ENCODE measurements around the gene GP1BB.
"Not testable (repeated sequence)": the region's sequence is repeated elsewhere in the genome, so short reads cannot be mapped to it uniquely, and the experiment has no call there.

The GP1BB gene

DNA sequence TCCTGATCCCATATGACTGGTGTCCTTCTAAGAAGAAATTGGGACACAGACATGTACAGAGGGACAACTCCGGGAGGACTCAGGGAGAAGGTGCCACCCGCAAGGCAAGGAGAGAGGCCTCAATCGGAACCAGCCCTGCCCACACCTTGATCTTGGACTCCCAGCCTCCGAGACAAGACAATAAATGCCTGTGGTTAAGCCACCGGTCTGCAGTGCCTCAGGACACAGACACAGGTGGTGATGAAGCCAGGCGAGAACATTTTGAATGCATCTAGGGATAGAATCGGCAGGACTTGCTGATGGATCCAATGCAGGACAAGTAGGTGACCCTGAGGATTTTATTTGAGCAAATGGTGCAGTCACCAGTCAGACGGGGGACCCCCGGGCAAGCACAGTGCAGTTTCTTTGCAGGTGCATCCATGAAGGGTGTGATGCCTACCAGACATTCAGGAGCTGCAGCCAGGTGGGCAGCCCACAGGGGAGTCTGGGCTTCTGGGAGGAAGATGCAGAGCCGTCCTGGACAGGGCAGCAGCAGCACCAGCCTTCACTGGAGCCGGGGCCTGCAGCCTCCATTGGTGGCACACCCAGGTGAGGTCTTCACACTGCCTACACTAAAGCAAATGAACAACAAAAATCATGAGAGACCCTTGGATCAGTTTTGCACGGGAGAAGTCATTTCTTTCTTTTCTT, 29.2 kb upstream of the GP1BB start:
- no peak for DNase-seq

DNA sequence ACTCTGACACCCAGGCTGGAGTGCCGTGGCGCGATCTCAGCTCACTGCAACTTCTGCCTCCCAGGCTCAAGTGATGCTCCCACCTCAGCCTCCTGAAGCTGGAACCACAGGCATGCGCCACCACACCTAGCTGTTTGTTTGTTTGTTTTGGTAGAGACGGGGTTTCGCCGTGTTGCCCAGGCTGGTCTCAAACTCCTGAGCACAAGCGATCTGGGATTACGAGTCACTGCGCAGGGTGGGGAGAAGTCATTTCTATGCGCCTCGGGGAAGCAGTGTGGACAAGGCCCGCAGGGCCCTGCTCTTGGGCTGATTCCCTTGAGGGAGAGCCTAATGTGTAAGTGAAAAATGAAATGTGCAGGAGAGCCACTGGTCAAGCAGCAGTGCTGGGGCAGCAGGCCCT, 28.6 kb upstream of the GP1BB start:
- DNase-seq = no peak

DNA sequence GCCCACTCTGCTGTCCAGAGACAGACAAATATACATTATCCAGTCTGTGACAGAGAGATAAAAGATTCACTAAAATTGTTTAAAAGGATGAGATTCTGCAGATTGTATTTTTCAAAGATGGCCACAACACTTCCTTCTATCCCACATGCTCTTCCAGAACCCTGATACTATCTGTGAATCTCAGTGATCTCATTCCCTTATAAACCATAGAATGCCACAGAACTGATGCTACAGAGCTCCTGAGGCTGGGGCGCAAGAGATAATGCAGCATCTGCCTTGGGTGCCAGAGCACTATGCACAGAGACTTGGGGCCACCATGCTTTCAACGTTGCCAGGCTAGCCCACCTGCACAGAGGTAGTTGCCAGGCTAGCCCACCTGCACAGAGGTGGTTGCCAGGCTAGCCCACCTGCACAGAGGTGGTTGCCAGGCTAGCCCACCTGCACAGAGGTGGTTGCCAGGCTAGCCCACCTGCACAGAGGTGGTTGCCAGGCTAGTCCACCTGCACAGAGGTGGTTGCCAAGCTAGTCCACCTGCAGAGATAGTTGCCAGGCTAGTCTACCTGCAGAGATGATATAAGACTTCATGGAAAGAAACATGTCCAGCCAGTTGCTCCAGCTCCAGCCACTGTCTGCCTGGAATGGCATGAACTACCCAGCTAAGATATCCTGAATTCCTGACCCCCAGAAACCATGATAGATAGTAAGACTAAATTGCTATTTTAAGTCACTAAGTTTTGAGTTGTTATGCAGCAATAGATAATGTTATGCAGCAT, 26.6 kb upstream of the GP1BB start:
- no peak for DNase-seq

DNA sequence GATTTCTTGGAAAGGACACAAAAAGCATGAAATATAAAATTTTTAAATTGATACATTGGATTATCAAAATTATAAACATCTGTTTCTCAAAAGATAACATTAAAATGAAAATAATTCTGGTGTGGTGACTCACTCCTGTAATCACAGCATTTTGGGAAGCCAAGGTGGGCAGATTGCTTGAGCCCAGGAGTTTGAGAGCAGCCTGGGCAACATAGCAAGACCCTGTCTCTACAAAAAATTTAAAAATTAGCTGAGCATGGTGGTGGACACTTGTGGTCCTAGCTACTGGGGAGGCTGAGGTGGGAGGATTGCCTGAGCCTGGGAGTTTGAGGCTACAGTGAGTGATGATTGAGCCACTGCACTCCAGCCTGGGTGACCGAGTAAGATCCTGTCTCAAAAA, 25.5 kb upstream of the GP1BB start:
- not testable (repeated sequence) for DNase-seq

DNA sequence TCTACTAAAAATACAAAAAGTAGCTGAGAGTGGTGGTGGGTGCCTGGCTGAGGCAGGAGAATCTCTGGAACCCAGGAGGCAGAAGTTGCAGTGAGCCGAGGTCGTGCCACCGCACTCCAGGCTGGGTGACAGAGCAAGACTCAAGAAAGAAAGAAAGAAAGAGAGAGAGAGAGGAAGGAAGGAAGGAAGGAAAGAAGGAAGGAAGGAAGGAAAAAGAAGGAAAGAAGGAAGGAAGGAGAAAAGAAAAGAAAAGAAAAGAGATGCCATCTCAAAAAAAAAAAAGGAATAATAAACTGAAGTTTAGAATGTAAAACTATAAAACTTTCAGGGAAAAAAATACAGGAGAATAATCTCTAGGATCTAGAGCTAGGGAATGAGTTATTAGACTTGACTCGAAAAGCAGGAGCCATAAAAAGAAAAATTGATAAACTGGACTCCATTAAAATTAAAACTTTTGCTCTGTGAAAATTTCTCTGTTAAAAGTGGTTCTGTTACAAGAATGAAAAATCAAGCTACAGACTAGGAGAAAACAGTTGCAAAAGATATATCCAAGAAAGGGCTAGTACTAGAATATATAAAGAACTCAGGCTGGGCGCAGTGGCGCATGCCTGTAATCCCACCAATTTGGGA, 22.4 kb upstream of the GP1BB start:
- DNase-seq = no peak

DNA sequence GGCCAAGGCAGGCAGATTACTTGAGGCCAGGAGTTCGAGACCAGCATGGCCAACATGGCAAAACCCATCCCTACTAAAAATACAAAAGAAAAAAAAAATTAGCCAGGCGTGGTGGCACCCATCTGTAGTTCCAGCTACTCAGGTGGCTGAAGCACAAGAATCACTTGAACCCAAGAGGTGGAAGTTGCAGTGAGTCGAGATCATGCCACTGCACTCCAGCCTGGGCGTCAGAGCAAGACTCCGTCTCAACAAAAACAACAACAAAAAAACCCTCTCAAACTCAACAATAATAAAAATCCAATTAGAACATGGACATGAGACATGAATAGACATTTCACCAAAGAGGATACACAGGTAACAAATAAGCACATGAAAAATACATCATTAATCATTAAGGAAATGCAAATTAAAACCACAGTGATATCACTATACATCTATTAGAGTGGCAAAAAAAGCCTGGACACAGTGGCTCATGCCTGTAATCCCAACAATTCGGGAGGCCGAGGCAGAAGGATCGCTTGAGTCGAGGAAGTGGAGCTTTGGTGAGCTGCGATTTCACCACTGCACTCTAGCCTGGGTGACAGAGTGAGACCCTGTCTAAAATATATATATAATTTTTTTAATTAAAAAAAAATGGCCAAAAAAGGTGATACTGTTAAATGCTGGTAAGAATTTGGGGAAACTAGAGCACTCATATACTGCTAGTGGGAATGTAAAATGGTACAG, 21.8 kb upstream of the GP1BB start:
- DNase-seq = no peak

DNA sequence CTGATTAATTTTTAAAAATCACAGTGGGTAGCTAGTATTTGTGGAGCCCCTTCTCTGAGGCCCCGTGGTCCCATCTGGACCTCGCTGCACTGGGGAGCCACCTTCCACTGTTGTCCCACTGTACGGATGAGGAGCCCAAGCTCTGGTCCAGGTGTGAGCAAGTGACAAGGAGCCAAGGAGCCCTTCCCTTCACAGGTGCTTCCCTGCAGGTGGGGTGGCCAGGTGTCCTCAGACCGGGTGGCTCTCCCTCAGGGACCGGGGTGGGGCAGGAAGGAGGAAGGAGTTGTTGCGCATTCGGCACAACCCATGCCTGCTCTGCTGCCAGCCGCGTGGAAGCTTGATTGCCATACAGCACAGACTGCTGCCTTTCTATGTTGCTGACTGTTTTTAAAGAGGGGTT, 19.5 kb upstream of the GP1BB start:
- no peak for DNase-seq

DNA sequence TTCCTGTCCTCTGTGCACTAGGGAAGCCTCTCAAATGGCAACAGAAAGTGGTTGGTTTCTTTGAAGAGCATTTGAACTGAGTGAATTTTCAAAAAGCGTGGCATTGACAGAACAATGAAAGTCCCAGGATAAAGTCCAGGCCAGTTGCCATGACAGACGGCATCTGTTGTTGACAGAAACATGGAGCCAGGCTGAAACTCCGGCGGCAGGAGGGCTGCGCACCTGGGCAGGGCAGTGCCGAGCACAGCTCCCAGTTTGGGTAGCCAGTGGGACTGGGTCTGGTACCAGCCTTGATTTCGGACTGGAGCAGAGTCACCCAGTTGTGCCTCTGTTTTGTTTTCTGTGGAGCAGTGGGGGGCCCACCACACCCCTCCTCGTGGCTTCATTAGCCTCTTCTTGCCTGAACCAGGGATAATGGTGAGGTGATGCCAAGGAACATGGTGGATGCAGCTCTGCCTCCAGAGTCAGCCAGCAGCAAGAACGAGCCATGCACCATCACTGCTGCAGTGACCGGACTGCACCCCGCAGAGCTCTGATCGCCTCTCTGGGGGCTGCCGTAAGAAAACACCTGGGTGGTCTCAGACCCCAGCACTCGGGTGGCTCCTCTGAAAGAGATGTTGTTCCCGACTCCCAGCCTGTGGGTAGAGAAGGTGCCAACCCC, 18.9 kb upstream of the GP1BB start:
- no peak for DNase-seq

DNA sequence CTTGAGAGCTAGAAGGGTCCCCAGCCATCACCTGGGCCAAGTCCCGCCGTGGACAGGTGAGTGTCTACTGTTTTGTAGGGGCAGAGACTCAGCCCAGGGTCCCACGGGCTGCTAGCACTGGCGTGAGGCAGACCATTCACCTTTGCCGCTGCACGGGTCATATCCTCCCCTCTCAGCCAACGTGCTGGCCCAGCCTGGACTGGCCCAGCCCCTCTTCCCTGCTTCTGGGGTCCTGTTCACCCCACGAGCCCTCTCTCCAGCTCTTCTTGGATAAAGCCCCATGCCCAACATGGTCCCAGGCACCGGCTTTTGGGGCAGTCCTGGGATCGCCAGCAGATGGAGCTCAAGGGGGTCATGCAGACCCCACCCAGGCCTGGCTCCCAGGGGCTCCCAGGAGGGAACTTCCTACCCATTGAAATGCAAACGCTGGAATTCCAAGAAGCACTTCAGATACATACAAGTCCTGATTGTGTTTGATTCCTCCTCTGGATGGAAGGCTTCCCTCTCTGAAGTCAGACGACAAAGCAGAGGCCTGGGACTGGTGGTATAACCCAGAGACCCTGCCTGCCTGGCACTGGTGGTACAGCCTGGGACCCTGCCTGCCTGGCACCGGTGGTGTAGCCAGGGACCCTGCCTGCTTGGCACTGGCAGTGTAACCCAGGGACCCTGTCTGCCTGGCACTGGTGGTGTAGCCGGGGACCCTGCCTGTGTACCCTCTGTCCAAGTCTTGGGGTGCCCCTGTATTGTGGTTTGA, 18.0 kb upstream of the GP1BB start:
- no peak for DNase-seq

DNA sequence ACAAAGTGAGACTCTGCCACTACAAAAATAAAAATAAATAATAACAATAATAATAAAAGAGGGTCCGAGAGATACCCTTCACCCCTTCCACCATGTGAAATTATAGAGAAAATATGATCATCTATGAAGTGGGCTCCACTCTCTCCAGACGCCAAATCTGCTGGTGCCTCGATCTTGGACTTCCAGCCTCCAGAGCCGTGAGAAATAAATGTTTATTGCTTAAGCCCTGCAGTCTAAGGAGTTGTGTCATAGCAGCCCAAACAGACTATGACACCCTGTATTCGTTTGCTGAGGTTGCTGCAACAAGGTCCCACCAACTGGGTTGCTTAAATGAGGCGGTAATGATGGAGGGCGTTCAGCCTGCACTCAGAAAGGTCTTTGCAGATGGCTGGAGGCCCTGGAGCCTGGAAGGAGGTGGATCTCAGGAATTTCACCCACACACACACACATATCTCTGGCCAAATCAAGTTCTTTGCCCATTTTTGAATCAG, 16.6 kb upstream of the GP1BB start:
- DNase-seq = no peak

DNA sequence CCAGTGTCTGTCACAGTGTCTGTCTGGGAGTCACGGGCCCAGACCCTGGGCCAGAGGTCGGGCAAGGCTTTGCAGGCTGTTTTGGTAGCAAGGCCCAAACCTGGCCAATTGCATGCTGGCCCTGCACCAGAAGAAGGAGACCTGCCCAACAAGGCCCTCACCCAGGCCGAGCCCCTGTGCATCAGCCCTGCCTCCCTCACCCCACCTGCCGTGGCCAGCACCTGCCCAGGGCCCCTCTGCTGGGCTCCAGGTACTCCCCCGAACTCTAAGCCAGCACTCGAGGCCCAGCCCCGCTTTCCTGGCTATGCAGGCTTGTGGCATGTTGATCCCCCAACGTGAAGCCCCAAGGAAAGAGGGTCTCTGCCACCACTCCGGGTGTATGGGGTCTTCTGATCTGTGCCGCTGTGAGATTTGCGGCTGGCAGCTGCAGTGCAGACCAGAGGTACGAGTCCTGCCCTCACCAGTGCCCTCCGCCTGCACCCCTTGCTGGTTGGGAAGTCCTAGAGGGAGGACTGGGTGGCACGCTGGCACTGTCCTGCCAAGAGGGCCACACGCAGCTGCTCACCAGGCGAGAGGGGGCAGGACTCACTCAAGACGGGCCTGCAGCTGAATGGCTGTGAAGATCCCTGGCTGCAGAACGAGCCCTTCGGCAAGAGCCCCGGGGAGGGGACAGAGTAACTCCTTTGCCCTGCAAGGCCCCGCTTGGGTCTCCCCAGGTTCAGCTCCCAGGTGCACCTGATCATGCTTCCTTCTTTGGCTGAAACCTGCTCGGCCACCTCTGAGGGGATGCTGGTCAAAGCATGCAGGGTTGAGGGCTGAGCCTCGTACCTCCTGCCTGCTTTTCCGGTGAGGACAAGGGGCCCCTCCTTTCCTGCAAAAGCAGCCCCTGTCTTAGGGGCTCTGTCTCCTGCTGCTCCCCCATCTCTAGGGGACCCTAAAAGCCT, 15.7 kb upstream of the GP1BB start:
- DNase-seq = no peak

DNA sequence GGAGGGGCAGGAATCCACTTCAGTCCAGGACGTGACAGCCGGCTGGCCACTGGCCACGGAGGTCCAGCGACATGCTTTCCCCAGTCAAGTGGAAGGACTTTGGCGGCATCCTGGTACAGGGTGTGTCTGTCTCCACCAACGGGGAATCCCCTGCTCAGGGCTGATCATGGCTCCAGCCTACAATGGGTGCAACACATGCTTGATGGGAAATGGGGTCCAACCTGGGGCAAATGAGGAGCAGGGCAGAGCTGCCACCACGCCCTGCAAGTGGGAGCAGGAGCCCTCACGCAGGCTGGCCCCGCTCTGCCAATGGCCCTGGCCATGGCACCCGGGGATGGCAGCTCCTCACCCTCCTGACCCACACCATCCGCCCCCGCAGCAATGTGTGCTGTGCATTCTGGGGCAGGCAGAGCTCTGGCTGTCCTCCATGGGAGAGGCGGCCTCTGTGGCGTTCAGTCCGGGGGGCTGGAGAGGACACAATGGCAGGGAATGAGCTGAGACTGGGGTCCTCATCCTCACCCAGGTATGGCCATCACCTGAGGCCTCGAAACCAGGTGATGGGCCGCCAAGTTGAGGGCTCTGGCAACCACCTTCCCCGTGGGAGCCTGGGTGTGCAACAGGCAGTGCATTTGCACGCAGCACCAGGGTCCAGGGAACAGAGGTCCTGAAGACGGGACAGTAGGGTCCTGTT, 14.9 kb upstream of the GP1BB start:
- no peak for DNase-seq

DNA sequence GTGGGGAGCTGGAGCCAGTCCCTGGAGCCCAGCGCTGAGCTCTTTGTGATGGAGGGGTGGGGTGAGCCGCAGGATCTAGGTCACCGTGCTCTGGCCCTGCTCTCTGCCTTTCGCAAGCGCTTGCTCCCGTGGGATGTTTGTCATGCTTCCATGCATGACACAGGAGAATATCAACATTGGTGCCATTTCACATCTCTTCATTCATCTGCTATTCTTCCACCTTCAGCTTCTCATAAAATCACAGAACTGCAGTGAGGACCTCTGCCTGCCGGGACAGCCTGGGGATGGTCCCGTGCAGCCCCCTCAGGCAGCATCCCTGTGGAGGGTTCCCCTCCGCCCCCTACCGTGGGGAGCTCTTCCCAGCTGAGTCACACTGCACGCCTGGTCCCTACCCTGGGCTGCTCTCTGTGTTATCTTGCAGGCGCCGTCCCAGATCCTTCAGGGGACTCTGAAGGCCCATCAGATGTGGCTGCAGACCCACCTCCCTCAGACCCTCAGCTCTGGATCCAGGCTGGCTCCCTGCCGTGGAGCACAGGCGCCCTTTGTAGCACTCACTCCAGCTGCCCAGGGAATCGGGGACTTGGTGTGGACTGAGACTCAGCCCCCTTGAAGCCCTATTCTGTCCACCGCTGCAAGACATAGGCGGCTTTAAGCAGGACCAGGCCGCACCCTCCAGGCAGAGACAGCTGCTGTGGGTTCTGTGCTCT, 14.1 kb upstream of the GP1BB start:
- DNase-seq = no peak

DNA sequence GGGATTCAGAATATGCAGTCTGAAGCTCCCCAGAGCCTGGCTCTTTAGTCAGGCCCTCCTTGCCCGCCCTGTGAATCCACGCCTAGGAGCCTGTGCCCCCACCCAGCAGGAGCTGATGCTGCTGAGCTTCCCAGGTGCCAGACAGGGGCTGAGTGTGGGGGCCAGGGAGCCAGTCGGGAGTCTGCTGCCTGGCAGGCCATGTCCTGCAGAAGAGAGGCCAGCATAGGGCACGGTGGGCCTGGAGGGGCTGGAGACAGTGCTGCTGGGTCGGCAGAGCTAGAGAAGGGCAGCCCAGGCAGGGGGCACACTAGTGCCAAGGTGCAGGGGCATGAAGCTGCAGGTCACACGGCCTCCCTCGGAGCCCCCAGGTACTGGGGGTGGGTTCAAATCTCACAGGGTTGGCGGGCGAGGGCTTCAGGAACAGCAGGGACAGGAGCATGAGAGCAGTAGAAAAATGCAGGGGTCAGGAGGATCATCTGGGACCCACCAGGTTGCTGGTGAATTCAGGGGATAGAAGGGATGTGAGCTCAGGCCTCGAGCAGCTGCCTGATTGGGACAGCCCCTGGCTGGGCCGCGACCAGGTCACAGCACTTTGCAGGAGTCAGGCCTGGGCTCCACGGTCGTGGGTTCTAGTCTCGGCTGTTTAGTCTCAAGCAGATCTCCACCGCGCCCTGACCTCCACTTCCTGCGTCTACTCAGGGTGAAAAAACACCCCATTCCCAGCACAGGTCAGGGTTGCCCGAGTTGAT, 13.1 kb upstream of the GP1BB start:
- no peak for DNase-seq

DNA sequence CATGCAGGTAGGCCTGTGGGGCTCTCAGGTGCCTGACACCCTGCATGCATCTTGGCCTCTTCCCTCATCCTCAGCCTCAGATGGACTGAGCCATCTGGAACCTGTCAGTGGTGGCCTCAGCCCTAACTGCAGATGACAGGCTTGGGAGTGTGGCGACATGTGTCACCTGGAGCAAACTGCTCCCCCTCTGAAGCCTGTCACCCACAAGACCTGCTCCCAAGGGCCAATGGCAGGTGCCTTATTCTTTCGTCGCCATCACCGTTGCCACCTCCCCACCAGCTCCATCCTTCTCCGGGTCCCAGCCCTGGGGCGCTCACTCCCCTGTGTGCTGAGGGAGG, 12.6 kb upstream of the GP1BB start:
- DNase-seq = no peak

DNA sequence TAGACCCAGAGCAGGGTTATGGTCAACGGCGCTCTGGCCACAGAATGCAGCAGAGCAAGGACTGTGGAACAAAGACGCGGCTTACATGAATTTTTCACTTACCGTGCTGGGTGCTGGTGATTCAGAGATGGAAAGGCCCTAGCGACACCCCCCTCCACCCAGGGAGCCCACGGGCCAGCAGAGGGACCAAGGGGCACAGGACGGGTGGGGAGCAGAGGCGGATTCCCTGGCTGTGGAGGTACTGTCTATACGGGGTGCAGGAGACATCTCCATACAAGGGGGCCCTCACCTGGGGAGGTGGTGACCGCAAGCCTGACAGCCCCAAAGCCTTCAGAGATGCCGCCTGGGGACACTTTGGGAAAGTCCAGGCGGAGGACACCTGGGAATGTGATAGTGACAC, 10.1 kb upstream of the GP1BB start:
- no peak for DNase-seq

DNA sequence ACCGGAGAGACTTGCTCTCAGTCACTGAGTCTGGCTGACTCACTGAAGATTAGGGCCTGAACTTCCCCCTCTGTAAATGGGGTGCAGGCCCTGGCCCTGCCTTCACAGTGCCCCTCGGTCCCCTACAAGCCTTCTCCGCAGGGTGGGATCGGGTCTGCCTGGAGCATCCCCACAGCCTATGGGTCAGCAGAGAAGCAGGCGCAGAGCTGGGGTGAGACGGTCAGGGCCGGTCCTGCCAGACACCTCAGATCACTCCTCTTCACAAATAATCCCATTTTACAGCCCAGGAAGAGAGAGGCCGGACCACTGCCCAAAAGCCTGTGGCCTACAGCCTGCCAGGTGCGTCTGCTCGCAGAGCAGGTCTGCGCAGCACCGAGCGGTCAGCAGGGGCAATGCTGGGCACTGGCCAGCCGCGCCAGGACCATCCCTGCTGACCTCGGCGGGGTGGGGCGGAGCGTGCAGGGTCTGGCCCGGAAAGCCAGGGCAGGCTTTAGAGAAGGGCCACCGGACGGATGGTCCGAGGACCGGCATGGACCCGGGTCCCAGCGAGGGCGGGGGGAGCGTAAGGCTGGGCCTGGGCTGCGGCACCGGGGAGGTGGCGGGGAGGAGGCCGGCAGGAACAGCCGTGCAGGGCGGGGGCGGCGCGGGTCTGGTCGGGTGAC, 9.6 kb upstream of the GP1BB start:
- no peak for DNase-seq
